Kidney (tissue), 22 donors: ENCODE data around the gene SPTBN1. TPM values are rescaled to one million over a fixed set of nuclear protein-coding genes. Genes with fewer than 3 reads are reported as not detected.

ENCODE experiments used
- DNase-seq, 5 donors: peaks; one replicate each; pipeline ENCODE4 v3.0.0-alpha.2; 2013 to 2020
- FAIRE-seq: peaks from 2 replicates; lab custom pipeline; 2012; peaks lifted over from hg19 to GRCh38; lab: Jason Lieb, UNC
- H3K27ac ChIP-seq, 2 donors: one replicate each; pipeline ENCODE4 v1.7.0; 2013; ENCODE audit warnings: low read depth in 2 of 2, low read length in 2 of 2, inconsistent platforms in 1 of 2
- H3K27me3 ChIP-seq: one replicate; pipeline ENCODE4 v1.7.1; 2013; ENCODE audit warnings: low read length, inconsistent platforms; ENCODE audit not compliant: control insufficient read depth, insufficient read depth
- H3K36me3 ChIP-seq, 3 donors: one replicate each; pipeline versions ENCODE4 v1.7.0 to v1.7.1; 2013; ENCODE audit warnings: low read length in 3 of 3, control low read depth in 1 of 3, inconsistent platforms in 1 of 3; ENCODE audit not compliant: insufficient read depth in 3 of 3, control insufficient read depth in 2 of 3
- H3K4me1 ChIP-seq, 3 donors: one replicate each; pipeline versions ENCODE4 v1.7.0 to v1.7.1; 2013; ENCODE audit warnings: low read length in 3 of 3, inconsistent platforms in 1 of 3, low read depth in 1 of 3; ENCODE audit not compliant: control insufficient read depth in 2 of 3, insufficient read depth in 2 of 3
- H3K4me3 ChIP-seq, 3 donors: one replicate each; pipeline versions ENCODE4 v1.7.0 to v1.8.1; 2013; ENCODE audit warnings: low read length in 3 of 3, control low read depth in 1 of 3, inconsistent platforms in 1 of 3
- H3K9ac ChIP-seq, 3 donors: one replicate each; pipeline versions ENCODE4 v1.7.0 to v1.7.1; 2013; ENCODE audit warnings: low read length in 3 of 3, control low read depth in 1 of 3, inconsistent platforms in 1 of 3
- H3K9me3 ChIP-seq, 3 donors: one replicate each; pipeline versions ENCODE4 v1.7.0 to v1.7.1; 2013; ENCODE audit warnings: low read length in 3 of 3, control low read depth in 1 of 3, inconsistent platforms in 1 of 3; ENCODE audit not compliant: control insufficient read depth in 2 of 3, insufficient read depth in 1 of 3
- CTCF ChIP-seq: IDR thresholded peaks from 3 replicates; pipeline ENCODE4 v1.5.1; 2012; ENCODE audit warnings: mild to moderate bottlenecking, moderate library complexity, borderline replicate concordance; ENCODE audit not compliant: insufficient read depth; ENCODE audit errors: extremely low read depth
- intact Hi-C: fragments of 100-400 bp; cut with DNase I; formaldehyde crosslinking; loops from one replicate; pipeline ENCODE4 v1.11.1; 2022
- long read RNA-seq, 10 donors: library from polyadenylated mRNA in 1 of 10; unstranded in 1 of 10; transcript quantifications; one replicate each; pipeline ENCODE4 v2.0.0 and lab custom pipeline, GENCODE V29; 2021 to 2026
- polyA plus RNA-seq: library from polyadenylated mRNA; stranded (reverse); fragments of 350-450 nt; fragmentation: Illumina TruSeq; extraction: RNeasy Lipid Tissue Mini Kit (QIAGEN cat#74804); gene quantifications from one replicate; pipeline ENCODE4 v1.2.3, GENCODE V29; 2014; ENCODE audit warnings: low read depth, low replicate concordance; ENCODE audit not compliant: insufficient read depth
- total RNA-seq: library from RNA; stranded (reverse); fragmentation: NEBNext Ultra II Directional; extraction: Animal tissue kit (Norgen Biotek cat#: 25700); gene quantifications from one replicate; pipeline ENCODE4 v1.2.1, GENCODE V29; 2021
- donor health status: control.
- donor health status: control.
- donor health status: control.
- donor health status: control.
- donor health status: control.
- donor health status: DM: yes; HTN: yes; CAD: no.
- donor health status: Normal renal cell carcinoma (clear cell type).

SPTBN1 gene
- total RNA-seq = 313 TPM
- polyA plus RNA-seq = 93.2 TPM
- long read RNA-seq, donor 1, transcript SPTBN1-204 (4 exons, 3,332 nt) = major isoform, 8 of 8 reads
- long read RNA-seq, donor 1, partial matches to known transcripts = 0 of 8 reads
- long read RNA-seq, donor 1, other reads (novel, unspliced or antisense) = 0 of 8 reads
- long read RNA-seq, donor 2, transcript SPTBN1-204 (4 exons, 3,332 nt) = major isoform, 7 of 156 reads
- long read RNA-seq, donor 2, partial matches to known transcripts = 149 of 156 reads
- long read RNA-seq, donor 2, other reads (novel, unspliced or antisense) = 0 of 156 reads
- long read RNA-seq, donor 3, transcript SPTBN1-204 (4 exons, 3,332 nt) = major isoform, 5 of 208 reads
- long read RNA-seq, donor 3, partial matches to known transcripts = 203 of 208 reads
- long read RNA-seq, donor 3, other reads (novel, unspliced or antisense) = 0 of 208 reads
- long read RNA-seq, donor 4, transcript SPTBN1-204 (4 exons, 3,332 nt) = major isoform, 10 of 22 reads
- long read RNA-seq, donor 4, partial matches to known transcripts = 12 of 22 reads
- long read RNA-seq, donor 4, other reads (novel, unspliced or antisense) = 0 of 22 reads
- long read RNA-seq, donor 5 = 0 reads
- long read RNA-seq, donor 6, transcript SPTBN1-204 (4 exons, 3,332 nt) = major isoform, 7 of 7 reads
- long read RNA-seq, donor 6, partial matches to known transcripts = 0 of 7 reads
- long read RNA-seq, donor 6, other reads (novel, unspliced or antisense) = 0 of 7 reads
- long read RNA-seq, donor 7, full-length matches to known transcripts = 11 of 140 reads
- long read RNA-seq, donor 7, partial matches to known transcripts = 116 of 140 reads
- long read RNA-seq, donor 7, other reads (novel, unspliced or antisense) = 13 of 140 reads
- long read RNA-seq, donor 8, transcript SPTBN1-204 (4 exons, 3,332 nt) = major isoform, 13 of 34 reads
- long read RNA-seq, donor 8, partial matches to known transcripts = 21 of 34 reads
- long read RNA-seq, donor 8, other reads (novel, unspliced or antisense) = 0 of 34 reads
- long read RNA-seq, donor 9, partial matches to known transcripts = 58 of 62 reads
- long read RNA-seq, donor 9, other reads (novel, unspliced or antisense) = 0 of 62 reads
- long read RNA-seq, donor 10, transcript SPTBN1-204 (4 exons, 3,332 nt) = major isoform, 13 of 29 reads
- long read RNA-seq, donor 10, partial matches to known transcripts = 16 of 29 reads
- long read RNA-seq, donor 10, other reads (novel, unspliced or antisense) = 0 of 29 reads

DNA sequence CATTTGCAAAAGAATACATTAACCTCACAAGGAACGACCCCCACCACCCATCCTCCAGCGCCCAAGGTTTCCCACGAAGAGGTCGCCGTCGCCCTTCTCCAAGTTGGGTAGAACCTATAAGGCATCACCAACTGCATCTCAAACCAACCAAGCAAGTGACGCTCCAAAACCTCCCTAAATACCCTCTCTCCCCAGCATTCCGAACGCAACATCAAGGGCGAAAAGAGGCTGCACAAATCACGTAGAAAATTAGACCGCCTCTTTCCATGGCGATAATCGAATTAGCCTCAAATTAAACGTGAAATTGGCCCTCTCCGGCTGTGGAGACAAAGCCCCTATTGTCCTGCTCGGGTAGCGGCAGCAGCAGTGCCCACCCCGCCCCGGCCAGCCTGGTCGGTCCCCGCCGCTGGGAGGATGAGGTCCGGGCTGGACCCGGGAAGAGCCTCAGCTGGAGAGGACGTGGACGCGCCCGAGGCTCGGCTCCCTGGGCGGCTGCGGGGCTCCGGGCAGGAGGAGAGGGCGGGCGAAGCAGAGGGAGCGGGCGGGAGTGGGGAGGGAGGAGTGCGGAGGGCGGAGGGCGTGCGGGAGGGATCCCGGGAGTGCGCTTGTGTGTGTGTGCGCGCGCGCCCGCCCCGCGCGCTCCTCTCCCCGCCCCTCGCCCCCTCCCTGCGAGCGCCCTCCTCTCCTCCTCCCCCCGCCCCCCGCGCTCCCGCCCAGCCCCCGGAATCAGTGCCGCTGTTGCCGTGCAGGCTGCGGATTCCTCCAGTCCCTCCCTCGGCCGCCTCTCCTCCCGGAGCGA, at the start of gene SPTBN1:
Gene SPTBN1 (plus strand): TSS at position 765 of the 799 bp plus-strand sequence. CDS start 70,092 bp downstream, outside the sequence.
- FAIRE-seq (no peak), DNase-seq (peak; percentile 94 to 97 (median 96))
- Histone ChIP-seq H3K27me3 (no peaks in the 10 kb centered on the region), H3K4me1 (peaks cover 0 to 17% (median 4%) of the 10 kb centered on the region in 3 donors), H3K27ac (peak within 1 kb of the TSS; percentile 94 to 98), H3K9me3 (no peaks in the 10 kb centered on the region), H3K4me3 (peak within 1 kb of the TSS; percentile 80 to 97 (median 86)), H3K36me3 (no peaks in the 10 kb centered on the region), H3K9ac (peak within 1 kb of the TSS; percentile 79 to 90 (median 90))
- TF ChIP-seq CTCF = no peak
- intact Hi-C loops = no loop called here

DNA sequence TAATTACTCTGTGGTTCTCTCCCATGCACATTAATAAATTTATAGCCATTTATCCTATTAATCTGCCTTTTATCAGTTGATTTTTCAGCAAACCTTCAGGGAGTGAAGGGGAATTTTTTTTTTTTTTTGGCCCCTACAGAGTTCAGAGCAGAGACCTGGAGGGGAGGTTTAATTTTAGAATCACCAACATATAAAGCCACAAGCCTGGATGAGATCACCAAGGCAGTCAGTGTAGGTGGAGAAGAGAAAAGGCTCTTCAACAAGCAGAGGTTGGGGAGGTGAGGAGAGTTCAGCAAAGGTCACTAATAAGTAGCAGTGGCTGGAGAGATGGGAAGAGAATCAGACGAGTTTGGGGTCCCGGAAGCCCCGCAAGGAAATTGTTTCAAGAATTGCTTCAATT, 48.4 kb upstream of the SPTBN1 start:
- Histone ChIP-seq H3K36me3 (no peaks in the 10 kb centered on the region), H3K4me1 (no peaks in the 10 kb centered on the region), H3K27ac (no peak overlapping the region), H3K4me3 (no peak overlapping the region), H3K9me3 (no peaks in the 10 kb centered on the region), H3K9ac (no peak overlapping the region), H3K27me3 (no peaks in the 10 kb centered on the region)
- no peak for FAIRE-seq
- intact Hi-C loops = no loop called here
- TF ChIP-seq CTCF = no peak
- DNase-seq = no peak

GRCh38 chr2:54408288-54408687, 47.8 kb upstream of the SPTBN1 start:
- intact Hi-C loops = no loop called here
- Histone ChIP-seq H3K9ac (no peak overlapping the region), H3K27ac (no peak overlapping the region), H3K36me3 (no peaks in the 10 kb centered on the region), H3K4me3 (no peak overlapping the region), H3K27me3 (no peaks in the 10 kb centered on the region), H3K9me3 (no peaks in the 10 kb centered on the region), H3K4me1 (no peaks in the 10 kb centered on the region)
- DNase-seq = no peak
- TF ChIP-seq CTCF = no peak
- FAIRE-seq = no peak
